H1 (cell line): ENCODE measurements around the gene ZDHHC11B.
"Not testable (repeated sequence)": the region's sequence is repeated elsewhere in the genome, so short reads cannot be mapped to it uniquely, and the experiment has no call there.

Experiments used
- BRCA1 ChIP-seq: IDR thresholded peaks from 2 replicates; pipeline ENCODE4 v1.6.1; 2012; ENCODE audit warnings: low read depth, low read length, improper control_type of control experiment
- EP300 ChIP-seq, 2 experiments: IDR thresholded peaks; 1 replicate in 1 of 2; 2 replicates in 1 of 2; pipeline ENCODE4 v1.6.1; 2011 to 2012; ENCODE audit warnings: low read depth in 2 of 2, low read length in 2 of 2, mild to moderate bottlenecking in 2 of 2, borderline replicate concordance in 1 of 2, inconsistent platforms in 1 of 2, moderate library complexity in 1 of 2
- EZH2 ChIP-seq: fragments of 200-600 bp; sonication (generic); IDR thresholded peaks from 2 replicates; pipeline ENCODE4 v1.7.1; 2012; ENCODE audit warnings: low read depth, mild to moderate bottlenecking, moderate library complexity, low read length, inconsistent platforms; ENCODE audit not compliant: severe bottlenecking
- JUN ChIP-seq: IDR thresholded peaks from 2 replicates; pipeline ENCODE4 v1.6.1; 2011; ENCODE audit warnings: low read depth, mild to moderate bottlenecking, improper control_type of control experiment, low read length
- KDM1A ChIP-seq: fragments of 200-600, 300-600 bp; sonication (generic); IDR thresholded peaks from 2 replicates; pipeline ENCODE4 v1.7.1; 2016; ENCODE audit warnings: mild to moderate bottlenecking, low read length, borderline replicate concordance
- POLR2A ChIP-seq, 2 experiments: IDR thresholded peaks; 1 replicate in 1 of 2; 2 replicates in 1 of 2; pipeline ENCODE4 v1.6.1; 2011; ENCODE audit warnings: low read depth in 2 of 2, low read length in 2 of 2, mild to moderate bottlenecking in 2 of 2; ENCODE audit errors: control extremely low read depth in 1 of 2
- SIX5 ChIP-seq: IDR thresholded peaks from 2 replicates; pipeline ENCODE4 v1.6.1; 2011; ENCODE audit warnings: mild to moderate bottlenecking, low read depth, low read length
- TAF1 ChIP-seq: IDR thresholded peaks from 2 replicates; pipeline ENCODE4 v1.6.1; 2011; ENCODE audit warnings: mild to moderate bottlenecking, low read depth, low read length
- TF ChIP-seq, protein P1 (sequence below), 3 experiments: IDR thresholded peaks; 1 replicate in 2 of 3; 2 replicates in 1 of 3; pipeline versions ENCODE4 v1.5.1 to v1.6.1; 2011; ENCODE audit warnings: low read length in 3 of 3, mild to moderate bottlenecking in 3 of 3, inconsistent platforms in 2 of 3, low read depth in 1 of 3, moderate library complexity in 1 of 3; ENCODE audit not compliant: insufficient read depth in 1 of 3; ENCODE audit errors: control extremely low read depth in 1 of 3

DNA sequence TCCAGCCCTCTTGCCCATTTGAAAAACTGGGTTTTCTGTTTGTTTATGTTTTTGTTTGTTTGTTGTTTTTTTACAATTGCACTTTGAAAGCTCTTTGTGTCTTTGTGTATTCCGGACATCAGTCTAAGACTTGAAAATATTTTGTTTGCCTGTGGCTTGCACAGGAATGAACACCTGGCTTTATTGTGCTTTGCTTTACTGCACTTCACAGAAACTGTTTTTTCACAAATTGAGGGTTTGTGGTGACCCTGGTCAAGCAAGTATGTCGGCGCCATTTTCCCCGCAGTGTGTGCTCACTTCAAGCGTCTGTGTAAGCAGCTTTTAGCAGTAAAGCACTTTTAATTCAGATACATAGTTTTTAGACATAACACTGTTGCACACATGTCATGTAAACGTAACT, 42.3 kb downstream of the ZDHHC11B start:
- TF ChIP-seq, protein P1, sequence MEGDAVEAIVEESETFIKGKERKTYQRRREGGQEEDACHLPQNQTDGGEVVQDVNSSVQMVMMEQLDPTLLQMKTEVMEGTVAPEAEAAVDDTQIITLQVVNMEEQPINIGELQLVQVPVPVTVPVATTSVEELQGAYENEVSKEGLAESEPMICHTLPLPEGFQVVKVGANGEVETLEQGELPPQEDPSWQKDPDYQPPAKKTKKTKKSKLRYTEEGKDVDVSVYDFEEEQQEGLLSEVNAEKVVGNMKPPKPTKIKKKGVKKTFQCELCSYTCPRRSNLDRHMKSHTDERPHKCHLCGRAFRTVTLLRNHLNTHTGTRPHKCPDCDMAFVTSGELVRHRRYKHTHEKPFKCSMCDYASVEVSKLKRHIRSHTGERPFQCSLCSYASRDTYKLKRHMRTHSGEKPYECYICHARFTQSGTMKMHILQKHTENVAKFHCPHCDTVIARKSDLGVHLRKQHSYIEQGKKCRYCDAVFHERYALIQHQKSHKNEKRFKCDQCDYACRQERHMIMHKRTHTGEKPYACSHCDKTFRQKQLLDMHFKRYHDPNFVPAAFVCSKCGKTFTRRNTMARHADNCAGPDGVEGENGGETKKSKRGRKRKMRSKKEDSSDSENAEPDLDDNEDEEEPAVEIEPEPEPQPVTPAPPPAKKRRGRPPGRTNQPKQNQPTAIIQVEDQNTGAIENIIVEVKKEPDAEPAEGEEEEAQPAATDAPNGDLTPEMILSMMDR (IDR thresholded peaks at IDR 0.05; ENCODE audit: control extremely low read depth in 1 of 3, insufficient read depth in 1 of 3, low read depth in 1 of 3, low read length in 3 of 3) = not testable (repeated sequence)
- TF ChIP-seq JUN; TAF1; SIX5; EZH2; POLR2A (IDR thresholded peaks at IDR 0.05; ENCODE audit: control extremely low read depth in 1 of 2, low read depth in 2 of 2, low read length in 2 of 2); BRCA1; KDM1A; EP300 (IDR thresholded peaks at IDR 0.05; ENCODE audit: borderline replicate concordance in 1 of 2, low read depth in 2 of 2, low read length in 2 of 2): not testable (repeated sequence)
